ENCODE measurements around the gene ACOX1.

GRCh38 chr17:76025294-76025693 lies 46.3 kb upstream of the ACOX1 start:
- TF ChIP-seq CTCF (IDR thresholded peaks at IDR 0.05; ENCODE audit: low read depth, low read length, poor library complexity, severe bottlenecking) (no peak), EZH2phosphoT487 (IDR thresholded peaks at IDR 0.05; ENCODE audit: borderline replicate concordance, low read length) (no peak)
